HG03460 (cell line): Measurements from ENCODE around the gene NID1.
"Not testable (repeated sequence)": the region's sequence is repeated elsewhere in the genome, so short reads cannot be mapped to it uniquely, and the experiment has no call there.

ENCODE experiments used
- ATAC-seq: cut with Tn5 transposase; IDR thresholded peaks from one replicate; pipeline ENCODE4 v1.9.1; 2021; ENCODE audit not compliant: unreplicated experiment

Gene NID1

DNA sequence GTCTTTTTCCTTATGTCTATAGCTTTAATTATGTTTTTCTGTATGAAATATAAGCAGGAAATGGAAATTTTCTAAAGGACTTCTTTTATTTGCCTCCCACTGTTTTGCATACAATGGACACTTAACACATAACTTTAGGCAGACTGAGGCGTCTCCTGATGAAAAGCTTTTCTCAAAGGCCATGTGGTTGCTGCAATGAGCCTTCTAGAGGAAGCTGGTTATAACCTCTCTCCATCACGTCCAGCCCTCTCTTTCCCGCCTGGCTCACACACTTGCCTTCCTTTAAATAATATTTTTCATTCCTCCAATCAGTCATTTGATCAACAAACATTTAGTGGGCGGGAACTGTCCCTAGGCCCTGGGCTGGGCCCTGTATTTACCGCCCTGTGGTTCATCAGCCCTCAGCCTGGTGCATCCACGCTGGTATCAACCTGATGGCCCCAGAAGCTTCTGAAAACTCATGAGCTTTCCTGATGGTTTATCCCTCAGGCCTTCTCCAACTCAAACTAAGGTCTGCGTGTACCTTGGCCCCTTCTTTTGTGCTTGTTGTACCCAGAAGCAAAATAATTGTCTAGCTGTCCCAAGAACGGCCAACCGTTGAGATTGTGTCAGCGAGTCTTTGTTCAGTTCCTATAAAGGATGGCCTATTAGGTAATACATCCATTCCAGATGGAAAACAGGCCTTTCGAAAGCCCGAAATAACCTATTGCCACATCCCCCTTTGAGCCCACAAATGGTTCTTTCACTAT, 122.8 kb downstream of the NID1 start:
- ATAC-seq: no peak

DNA sequence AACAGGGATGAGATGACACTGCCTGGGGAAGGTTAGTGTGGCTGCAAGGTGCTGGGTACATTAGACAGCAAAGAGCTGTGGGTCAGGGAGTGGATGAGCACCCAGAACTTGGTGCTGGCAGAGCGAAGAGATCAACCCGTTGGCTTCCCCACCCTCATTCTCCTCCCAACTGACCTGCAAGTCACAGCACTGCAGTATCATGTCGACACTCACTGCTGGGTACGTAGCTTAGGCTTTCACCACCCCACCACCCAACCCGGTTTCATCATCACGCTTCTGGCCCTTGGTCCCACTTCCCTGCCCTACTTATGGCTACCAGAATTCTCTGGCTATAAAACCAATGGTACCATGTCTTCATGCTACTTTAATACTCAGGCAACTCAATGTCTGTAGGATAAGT, 124.6 kb downstream of the NID1 start:
- ATAC-seq: no peak

DNA sequence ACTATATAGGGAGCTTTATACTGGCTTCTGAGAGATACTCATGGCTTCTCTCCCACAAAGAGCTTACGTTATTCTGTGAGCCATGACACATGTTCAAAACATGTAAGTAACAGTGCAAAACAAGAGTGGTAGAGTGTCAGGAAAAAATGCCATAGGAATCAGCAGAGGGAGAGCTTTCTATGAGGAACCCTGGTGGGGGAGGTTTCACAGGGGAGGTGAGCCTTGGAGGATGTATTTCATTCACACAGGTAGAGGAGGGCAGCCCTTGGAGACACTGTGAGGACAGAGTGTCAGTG, 125.5 kb downstream of the NID1 start:
- no peak for ATAC-seq

DNA sequence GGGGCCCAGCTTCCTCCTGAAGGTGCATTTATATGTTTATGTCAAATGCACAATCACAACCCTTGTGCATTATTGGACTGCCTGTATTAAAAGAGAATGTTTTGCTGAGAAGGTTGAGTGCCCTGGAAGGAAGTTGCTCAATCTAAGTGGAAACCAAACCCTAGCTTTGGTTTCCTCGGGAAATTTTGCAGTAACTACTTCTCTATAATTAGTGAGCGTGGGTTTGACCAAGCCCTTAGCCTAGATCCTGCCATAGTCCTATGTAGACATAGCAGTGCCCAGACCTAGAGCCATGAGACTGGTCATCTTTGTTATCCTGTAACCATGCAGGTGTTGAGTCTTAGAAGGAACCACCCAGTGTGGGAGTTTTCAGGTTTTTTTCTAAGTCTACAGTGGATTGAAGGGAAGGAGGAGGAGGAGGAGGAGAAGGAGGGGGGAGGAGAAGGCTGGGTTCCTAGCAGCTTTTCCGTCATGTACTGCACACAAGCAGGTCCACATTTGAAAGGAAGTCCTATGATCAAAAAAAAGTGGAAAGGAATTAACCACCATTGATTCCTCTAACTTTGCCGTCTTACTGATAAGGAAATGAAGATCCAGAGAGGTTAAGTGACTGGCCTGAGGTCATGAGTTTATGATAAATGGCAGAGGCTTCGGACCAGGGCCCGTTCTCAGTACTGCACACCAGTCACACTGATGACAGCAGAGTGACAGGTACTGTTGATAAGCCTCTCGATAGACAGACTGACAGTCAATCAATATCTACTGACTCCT, 126.0 kb downstream of the NID1 start:
- ATAC-seq: peak; percentile 65

DNA sequence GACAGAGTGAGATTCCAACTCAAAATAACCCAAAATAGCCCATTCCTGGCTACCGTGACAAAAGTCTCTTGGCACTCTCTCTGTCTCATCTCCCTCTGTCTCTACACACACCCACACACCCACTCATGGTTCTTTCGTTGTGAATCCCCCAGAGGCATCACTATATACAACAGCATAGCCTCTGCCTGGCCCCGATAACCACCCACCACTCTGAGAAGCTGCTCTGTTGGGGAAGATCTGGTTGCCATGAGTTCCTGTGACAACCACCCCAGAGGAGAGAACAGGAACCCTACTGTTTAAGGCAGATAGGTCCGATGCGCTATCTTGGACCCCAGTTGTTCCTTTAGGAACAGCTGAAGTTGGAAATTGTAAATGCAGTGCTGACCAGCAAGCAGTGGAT, 127.8 kb downstream of the NID1 start:
- ATAC-seq: no peak

DNA sequence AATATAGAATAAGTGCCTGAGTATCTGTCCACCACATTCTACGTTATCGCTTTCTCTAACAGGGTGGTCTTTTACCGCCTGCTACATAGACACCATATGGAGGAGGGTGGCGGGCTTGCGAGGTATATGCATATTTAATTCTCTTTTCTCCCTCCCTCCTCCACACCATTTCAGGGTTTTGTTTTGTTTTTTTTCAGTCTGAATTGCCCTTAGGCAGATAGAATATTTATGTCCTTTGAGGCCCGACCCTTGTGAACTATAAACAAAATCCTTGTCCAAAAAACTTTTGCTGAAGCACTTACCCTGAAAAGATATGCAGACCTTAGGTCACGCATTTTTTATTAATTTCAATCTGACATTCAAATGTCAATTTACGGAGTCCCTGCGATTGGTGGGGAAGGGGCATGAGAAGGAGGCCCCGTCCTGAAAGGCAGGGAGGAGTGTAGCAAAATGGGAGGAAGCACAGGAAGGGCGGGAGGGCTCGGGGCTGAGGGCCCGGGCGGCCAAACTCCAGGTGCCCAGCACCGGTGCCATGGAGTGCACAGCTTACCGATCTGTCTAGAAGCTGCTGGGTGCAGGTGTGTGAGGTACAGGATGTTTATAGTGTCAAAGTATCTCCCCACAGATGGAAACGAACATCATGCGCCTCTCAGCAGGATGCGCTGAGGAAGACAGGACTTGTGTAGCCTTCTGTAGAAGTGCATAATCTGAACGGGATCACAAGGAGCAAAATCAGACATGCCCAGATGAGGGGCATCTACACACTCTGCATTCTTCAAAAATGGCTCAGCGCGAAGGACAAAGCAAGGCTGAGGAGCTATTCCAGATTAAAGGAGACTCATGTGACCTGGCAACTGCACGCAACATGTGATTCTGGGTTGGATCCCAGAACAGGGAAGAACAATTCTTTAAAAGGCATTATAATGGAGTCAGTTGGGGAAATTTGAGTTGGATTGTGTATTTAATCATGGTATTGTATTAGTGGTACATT, 129.4 kb downstream of the NID1 start:
- ATAC-seq: no peak

DNA sequence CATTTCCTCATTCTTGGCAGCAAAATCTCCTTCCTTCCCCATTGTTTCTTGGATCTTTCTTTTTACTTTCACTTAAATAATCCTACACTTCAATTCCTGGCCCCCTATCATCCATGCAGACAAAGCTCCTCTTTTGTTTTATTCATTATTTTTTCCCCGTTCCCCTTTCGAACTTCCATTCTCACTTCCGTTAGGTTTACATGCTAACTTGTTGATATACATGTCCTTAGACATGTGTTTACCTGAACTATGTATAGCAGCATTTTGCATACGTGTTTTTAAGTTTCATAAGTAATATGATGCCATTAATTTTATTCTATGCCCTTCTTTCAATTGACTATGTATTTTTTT, 131.1 kb downstream of the NID1 start:
- ATAC-seq: no peak

DNA sequence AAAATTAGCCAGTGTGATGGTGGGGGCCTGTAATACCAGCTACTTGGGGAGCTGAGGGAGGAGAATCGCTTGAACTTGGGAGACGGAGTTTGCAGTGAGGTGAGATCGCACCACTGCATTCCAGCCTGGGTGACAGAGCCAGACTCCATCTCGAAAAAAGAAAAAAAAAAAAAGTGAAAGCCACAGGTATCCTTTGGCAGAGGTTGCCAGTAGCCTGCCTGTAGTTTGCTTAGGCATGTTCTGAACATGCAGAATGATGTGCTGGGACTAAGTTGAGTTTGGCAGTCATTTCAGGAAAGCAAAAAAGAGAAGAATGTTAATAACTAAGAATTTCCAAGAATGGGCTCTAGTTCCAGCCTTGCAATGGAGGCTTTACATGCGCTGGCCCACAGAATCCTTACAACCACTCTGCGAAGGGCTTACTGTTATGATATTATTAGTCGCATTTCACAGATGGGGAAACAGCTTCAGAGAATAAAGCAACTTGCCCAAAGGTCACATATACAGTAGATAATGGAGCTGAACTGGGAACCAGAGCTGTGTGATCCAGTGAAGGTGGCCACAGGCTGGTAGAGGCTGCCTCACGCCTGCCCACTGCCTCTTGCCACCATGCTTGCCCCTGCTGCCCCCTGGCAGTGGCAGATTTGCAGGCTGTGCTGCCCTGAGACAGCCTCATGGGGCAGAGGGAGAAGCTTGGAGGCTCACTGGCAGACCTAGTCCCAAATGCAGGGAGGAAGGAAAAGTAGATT, 131.7 kb downstream of the NID1 start:
- no peak for ATAC-seq

DNA sequence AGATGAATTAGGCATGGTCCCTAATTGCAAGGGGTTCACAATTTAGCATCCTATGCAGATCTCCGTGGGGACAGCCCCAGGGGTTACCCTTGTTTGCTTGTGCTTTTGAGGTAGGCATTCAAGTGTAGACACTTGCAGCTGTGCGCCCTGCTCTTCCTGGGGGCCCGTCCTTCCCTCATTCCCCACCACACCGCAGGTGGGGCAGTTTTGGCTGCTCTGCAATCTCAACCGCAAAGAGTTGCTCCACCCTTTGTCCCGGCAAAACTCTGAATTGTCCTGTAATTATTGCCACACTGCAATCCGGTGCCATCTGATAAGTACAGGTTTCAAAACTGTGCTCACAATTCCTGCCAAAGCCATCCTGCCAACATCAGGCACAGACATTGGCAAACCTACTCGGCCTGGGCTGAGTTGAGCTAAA, 132.8 kb downstream of the NID1 start:
- ATAC-seq: no peak

DNA sequence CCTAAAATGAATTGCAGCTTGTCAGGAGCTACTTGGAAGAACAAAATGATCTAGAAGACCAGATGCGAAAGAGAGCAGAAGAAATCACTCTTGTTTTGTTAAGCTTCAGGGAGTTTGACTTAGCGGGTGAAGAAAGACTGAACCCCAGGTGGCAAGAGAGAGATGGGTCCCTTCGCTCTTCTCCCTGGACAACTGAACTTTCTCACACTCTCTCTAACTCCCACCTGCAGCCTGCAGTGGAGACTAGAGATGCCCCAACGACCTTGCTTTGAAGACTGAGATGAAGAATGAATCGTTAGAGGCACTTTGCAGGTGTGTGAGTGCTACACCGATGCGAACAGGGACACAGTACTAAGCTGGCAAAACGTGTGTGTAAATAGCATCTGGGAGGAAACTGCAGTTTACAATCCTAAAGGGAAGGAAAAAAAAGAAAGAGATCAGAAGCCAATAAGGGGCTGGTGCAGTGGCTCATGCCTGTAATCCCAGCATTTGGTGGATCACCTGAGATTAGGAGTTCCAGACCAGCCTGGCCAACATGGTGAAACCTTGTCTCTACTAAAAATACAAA, 133.6 kb downstream of the NID1 start:
- ATAC-seq: no peak

DNA sequence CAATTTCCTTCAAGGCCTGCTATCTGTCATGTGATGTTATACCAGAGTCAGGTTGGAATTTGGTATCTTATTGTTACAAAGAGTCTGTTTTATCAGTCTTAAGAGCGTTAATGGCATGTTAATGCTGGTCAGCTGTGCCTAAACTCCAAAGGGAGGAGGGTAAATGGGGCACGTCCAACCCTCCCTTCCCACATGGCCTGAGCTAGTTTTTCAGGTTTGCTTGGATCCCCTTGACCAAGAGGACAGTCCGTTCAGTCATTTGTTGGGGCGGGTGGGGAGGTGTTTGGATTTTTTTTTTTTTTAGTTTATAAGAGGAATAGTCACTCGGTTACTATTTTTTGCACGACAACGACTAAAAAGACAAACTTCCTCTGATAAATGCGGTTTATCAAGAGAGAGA, 134.3 kb downstream of the NID1 start:
- ATAC-seq: no peak

DNA sequence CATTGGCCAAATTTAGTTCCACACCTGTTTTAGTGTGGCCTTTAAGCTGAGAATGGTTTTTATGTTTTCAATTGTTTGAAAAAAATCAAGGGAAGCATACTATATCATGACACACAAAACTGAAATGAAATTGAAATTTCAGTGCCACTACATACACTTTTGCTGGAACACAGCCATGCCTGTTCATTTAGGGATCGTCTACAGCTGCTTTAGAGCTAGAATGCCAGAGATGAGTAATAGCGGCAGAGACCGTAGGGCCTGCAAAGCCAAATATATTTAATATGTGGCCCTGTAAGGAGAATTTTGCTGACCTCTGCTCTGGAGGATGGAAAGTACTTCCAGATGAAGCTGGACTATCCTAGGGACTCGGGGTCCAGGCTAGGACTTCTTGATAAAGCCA, 135.7 kb downstream of the NID1 start:
- ATAC-seq: no peak

DNA sequence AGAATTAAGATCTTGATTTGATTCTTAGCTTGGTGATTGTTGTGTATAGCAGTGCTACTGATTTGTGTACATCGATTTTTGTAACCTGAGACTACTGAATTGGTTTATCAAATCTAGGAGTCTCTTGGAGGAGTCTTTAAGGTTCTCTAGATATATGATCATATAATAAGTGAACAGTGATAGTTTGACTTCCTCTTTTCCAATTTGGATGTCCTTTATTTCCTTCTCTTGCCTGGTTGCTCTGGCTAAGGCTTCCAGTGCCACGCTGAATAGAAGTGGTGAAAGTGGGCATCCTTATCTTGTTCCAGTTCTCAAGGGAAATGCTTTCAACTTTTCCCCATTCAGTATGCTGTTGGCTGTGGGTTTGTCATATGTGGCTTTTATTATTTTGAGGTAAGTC, 136.7 kb downstream of the NID1 start:
- no peak for ATAC-seq

DNA sequence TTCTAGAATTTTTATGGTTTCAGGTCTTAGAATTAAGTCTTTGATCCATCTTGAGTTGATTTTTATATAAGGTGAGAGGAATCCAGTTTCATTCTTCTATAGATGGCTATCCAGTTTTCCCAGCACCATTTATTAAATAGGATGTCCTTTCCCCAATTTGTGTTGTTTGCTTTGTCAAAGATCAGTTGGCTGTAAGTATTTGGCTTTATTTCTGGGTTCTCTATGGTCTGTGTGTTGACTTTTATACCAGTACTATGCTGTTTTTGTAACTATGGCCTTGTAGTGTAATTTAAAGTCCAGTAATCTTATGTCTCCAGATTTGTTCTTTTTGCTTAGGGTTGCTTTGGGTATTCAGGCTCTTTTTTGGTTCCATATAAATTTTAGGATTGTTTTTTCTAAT, 137.3 kb downstream of the NID1 start:
- ATAC-seq: not testable (repeated sequence)
